ENCODE results near the gene BCAT1. TPM values are rescaled to one million over a fixed set of nuclear protein-coding genes. Genes with fewer than 3 reads are reported as not detected.
"Not testable (repeated sequence)": the region's sequence is repeated elsewhere in the genome, so short reads cannot be mapped to it uniquely, and the experiment has no call there.

Gene BCAT1
- total RNA-seq, 1 donor from 2014 or later, result 14.6 TPM

- H3K4me3 ChIP-seq (ENCODE audit: low read depth, low read length), result no peak overlapping the region
- no peak for DNase-seq (ENCODE audit: low read depth)
- TF ChIP-seq CTCF (conservative IDR thresholded peaks at IDR 0.05; ENCODE audit: low read depth, low read length), result no peak
Observed at GRCh38 chr12:24856541-24856940, 92.4 kb downstream of the BCAT1 start.

GRCh38 chr12:24854908-24855307, 94.0 kb downstream of the BCAT1 start:
- no peak overlapping the region for H3K4me3 ChIP-seq (ENCODE audit: low read depth, low read length)
- no peak for DNase-seq (ENCODE audit: low read depth)
- no peak for TF ChIP-seq CTCF (conservative IDR thresholded peaks at IDR 0.05; ENCODE audit: low read depth, low read length)

GRCh38 chr12:24854017-24854416, 94.9 kb downstream of the BCAT1 start:
- no peak overlapping the region for H3K4me3 ChIP-seq (ENCODE audit: low read depth, low read length)
- DNase-seq (ENCODE audit: low read depth), result no peak
- TF ChIP-seq CTCF (conservative IDR thresholded peaks at IDR 0.05; ENCODE audit: low read depth, low read length), result no peak

GRCh38 chr12:24853588-24853987, 95.3 kb downstream of the BCAT1 start:
- no peak overlapping the region for H3K4me3 ChIP-seq (ENCODE audit: low read depth, low read length)
- TF ChIP-seq CTCF (conservative IDR thresholded peaks at IDR 0.05; ENCODE audit: low read depth, low read length), result no peak
- DNase-seq (ENCODE audit: low read depth), result no peak

GRCh38 chr12:24853094-24853493, 95.8 kb downstream of the BCAT1 start:
- TF ChIP-seq CTCF (conservative IDR thresholded peaks at IDR 0.05; ENCODE audit: low read depth, low read length), result no peak
- no peak for DNase-seq (ENCODE audit: low read depth)
- no peak overlapping the region for H3K4me3 ChIP-seq (ENCODE audit: low read depth, low read length)

- no peak for DNase-seq (ENCODE audit: low read depth)
- peak; percentile 46 for TF ChIP-seq CTCF (conservative IDR thresholded peaks at IDR 0.05; ENCODE audit: low read depth, low read length)
- H3K4me3 ChIP-seq (ENCODE audit: low read depth, low read length), result no peak overlapping the region
Observed at GRCh38 chr12:24852420-24852819, 96.5 kb downstream of the BCAT1 start.

GRCh38 chr12:24851883-24852282, 97.0 kb downstream of the BCAT1 start:
- not testable (repeated sequence) for DNase-seq (ENCODE audit: low read depth); H3K4me3 ChIP-seq (ENCODE audit: low read depth, low read length)

- DNase-seq (ENCODE audit: low read depth), result no peak
- no peak overlapping the region for H3K4me3 ChIP-seq (ENCODE audit: low read depth, low read length)
- no peak for TF ChIP-seq CTCF (conservative IDR thresholded peaks at IDR 0.05; ENCODE audit: low read depth, low read length)
Observed at GRCh38 chr12:24851341-24851740, 97.6 kb downstream of the BCAT1 start.
